Muscle layer of duodenum (tissue), 2 donors: Measurements from ENCODE around the gene ARNT2.
A peak's percentile ranks its signal among the peaks of the same experiment; 100 is the strongest.

Experiments
- H3K27ac ChIP-seq: one replicate; pipeline ENCODE4 v1.7.0; 2013; ENCODE audit warnings: mild to moderate bottlenecking, low read length
- H3K27me3 ChIP-seq: one replicate; pipeline ENCODE4 v1.7.0; 2013; ENCODE audit warnings: low read depth, mild to moderate bottlenecking, control low read depth, low read length
- H3K36me3 ChIP-seq, 2 donors: one replicate each; pipeline ENCODE4 v1.7.0; 2013; ENCODE audit warnings: low read length in 2 of 2, control low read depth in 1 of 2, mild to moderate bottlenecking in 1 of 2; ENCODE audit not compliant: insufficient read depth in 2 of 2, control insufficient read depth in 1 of 2
- H3K4me1 ChIP-seq, 2 donors: one replicate each; pipeline ENCODE4 v1.7.0; 2013; ENCODE audit warnings: low read length in 2 of 2, mild to moderate bottlenecking in 2 of 2, control low read depth in 1 of 2, moderate library complexity in 1 of 2; ENCODE audit not compliant: insufficient read depth in 2 of 2, control insufficient read depth in 1 of 2
- H3K4me3 ChIP-seq, 2 donors: one replicate each; pipeline ENCODE4 v1.7.0; 2013; ENCODE audit warnings: low read length in 2 of 2, low read depth in 1 of 2, mild to moderate bottlenecking in 1 of 2
- H3K9me3 ChIP-seq, 2 donors: one replicate each; pipeline ENCODE4 v1.7.0; 2013; ENCODE audit warnings: low read length in 2 of 2, control low read depth in 1 of 2, mild to moderate bottlenecking in 1 of 2; ENCODE audit not compliant: control insufficient read depth in 1 of 2
- donor health status: healthy.

ARNT2 gene

DNA sequence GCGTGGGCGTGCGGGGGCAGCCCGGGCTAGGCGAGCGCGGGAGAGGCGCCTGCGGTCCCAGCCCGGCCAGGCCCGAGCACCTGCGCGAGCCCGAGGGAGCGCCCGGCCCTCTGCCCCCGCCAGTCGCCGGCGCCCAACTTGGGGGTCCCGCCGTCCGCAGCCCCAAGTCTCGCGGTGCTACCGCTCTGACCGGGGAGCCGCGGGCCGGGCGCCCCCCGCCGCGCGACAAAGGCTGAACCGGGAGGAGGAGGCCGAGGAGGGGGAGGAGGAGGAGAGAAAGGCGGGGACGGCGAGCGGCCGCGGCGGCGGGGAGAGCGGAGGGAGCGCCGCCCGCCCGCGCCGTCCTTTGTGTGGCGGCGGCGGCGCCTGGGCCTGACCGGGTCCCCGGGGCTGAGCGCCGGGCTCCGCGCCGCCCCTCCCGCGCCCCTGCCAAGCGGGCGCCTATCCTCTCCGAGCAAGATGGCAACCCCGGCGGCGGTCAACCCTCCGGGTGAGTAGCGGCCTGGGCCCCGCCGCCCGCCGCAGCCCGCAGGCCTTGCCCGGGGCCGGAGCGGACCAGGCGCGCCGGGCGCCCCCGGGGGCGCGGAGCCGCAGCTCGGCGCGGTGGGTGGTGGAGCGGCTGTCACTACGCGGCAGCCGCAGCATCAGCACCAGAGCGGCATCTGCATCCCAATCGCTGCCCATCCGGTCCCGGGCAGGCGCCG is at the start of gene ARNT2:
TSS of gene ARNT2 (plus strand) at position 326 of the 704 bp plus-strand sequence. CDS start at position 460, 134 bp downstream.
- peaks cover 8% of the 10 kb centered on the region for H3K27me3 ChIP-seq
- no peaks in the 10 kb centered on the region for H3K9me3 ChIP-seq
- H3K36me3 ChIP-seq: no peaks in the 10 kb centered on the region
- peak within 1 kb of the TSS; percentile 48 to 66 for H3K4me3 ChIP-seq
- peaks cover 0 to 12% of the 10 kb centered on the region in 2 donors for H3K4me1 ChIP-seq
- H3K27ac ChIP-seq: no peak within 1 kb of the TSS

DNA sequence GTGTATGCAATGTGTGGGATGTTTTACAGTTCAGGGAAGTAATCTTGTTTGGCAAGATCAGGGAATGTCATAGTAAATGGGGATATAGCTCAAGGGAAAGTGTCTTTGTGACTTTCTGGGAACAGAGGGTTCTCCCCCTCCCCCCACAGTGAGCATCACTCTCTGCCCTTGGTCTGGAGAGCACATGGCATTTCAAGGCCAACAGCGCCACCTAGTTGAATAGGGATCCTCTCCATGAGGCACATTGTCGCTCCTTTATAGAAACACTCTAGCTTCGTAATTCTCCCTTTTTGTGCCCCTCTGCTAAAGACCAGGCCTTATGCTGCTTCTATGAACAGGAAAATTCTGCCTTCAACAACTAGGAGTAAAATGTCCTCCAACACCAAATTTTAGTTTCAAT is 37.1 kb upstream of the ARNT2 start:
- peaks cover 17 to 26% of the 10 kb centered on the region in 2 donors for H3K9me3 ChIP-seq
- H3K36me3 ChIP-seq: no peaks in the 10 kb centered on the region
- no peak overlapping the region for H3K4me3 ChIP-seq
- H3K27me3 ChIP-seq: no peaks in the 10 kb centered on the region
- H3K27ac ChIP-seq: no peak overlapping the region
- no peaks in the 10 kb centered on the region for H3K4me1 ChIP-seq

DNA sequence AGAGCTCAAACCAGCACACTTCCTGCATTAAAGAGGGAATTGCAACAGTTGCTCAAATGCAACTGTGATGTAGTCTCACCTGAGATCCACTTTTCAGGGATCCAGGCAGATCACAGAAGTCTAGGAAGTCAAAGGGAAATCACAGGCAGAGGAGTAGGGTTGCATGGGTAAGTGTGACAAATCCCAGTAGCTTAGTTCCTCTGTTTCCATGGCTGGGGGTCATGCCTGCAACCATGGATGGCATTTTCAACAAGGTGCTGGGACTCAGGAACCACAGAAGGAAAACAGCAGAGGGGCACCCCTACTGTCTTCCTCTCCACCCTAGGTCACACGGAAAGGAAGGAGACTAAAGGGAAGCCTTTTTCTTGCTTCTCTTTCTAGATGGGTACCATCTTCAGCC is 36.5 kb upstream of the ARNT2 start:
- peaks cover 17 to 26% of the 10 kb centered on the region in 2 donors for H3K9me3 ChIP-seq
- no peaks in the 10 kb centered on the region for H3K36me3 ChIP-seq
- H3K4me3 ChIP-seq: peak overlapping the region in 1 of 2 donors; percentile 46
- no peak overlapping the region for H3K27ac ChIP-seq
- no peaks in the 10 kb centered on the region for H3K27me3 ChIP-seq
- no peaks in the 10 kb centered on the region for H3K4me1 ChIP-seq

DNA sequence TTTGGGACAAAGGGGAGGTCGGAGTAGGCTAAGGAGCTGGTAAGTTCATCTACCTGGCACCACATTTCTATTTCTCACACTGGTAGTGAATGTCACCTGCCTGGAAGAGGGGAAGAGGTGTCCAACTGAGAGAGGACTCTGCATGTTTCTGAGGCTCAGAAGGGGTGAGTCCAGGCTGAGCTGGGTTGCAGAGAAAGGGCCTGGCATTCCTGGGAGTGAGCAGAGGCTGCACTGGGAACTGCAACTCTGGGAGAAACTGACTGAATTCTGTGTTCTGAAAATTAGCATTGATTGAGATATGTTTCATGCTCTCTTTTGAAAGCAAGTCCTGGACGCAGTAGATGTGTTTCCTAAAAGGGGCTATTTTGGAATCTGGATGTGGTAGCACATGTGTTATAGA is 32.3 kb upstream of the ARNT2 start:
- Histone ChIP-seq H3K27me3 (no peaks in the 10 kb centered on the region), H3K27ac (no peak overlapping the region), H3K36me3 (no peaks in the 10 kb centered on the region), H3K4me1 (no peaks in the 10 kb centered on the region), H3K9me3 (peaks cover 14 to 21% of the 10 kb centered on the region in 2 donors), H3K4me3 (no peak overlapping the region)

DNA sequence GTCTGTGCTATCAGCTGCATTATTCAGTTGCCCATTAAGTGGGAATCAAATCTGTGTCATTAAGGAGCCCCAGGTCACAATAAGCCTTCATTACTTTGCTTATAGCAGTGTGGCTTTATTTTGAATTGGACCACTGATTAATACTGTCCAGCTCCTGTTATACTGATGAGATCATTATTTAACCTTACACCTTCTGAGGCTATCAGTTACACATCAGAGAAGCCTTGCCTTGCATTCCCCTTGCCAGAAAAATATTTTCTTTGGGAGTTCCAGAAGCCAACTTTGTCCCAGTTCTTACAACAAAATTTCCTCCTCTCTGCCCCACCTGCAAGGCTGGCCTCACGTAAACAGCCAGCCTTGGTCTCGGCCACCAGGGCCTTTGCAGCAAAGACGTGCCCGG is 29.7 kb upstream of the ARNT2 start:
- Histone ChIP-seq H3K4me3 (no peak overlapping the region), H3K27me3 (no peaks in the 10 kb centered on the region), H3K9me3 (no peaks in the 10 kb centered on the region), H3K27ac (no peak overlapping the region), H3K4me1 (no peaks in the 10 kb centered on the region), H3K36me3 (no peaks in the 10 kb centered on the region)

DNA sequence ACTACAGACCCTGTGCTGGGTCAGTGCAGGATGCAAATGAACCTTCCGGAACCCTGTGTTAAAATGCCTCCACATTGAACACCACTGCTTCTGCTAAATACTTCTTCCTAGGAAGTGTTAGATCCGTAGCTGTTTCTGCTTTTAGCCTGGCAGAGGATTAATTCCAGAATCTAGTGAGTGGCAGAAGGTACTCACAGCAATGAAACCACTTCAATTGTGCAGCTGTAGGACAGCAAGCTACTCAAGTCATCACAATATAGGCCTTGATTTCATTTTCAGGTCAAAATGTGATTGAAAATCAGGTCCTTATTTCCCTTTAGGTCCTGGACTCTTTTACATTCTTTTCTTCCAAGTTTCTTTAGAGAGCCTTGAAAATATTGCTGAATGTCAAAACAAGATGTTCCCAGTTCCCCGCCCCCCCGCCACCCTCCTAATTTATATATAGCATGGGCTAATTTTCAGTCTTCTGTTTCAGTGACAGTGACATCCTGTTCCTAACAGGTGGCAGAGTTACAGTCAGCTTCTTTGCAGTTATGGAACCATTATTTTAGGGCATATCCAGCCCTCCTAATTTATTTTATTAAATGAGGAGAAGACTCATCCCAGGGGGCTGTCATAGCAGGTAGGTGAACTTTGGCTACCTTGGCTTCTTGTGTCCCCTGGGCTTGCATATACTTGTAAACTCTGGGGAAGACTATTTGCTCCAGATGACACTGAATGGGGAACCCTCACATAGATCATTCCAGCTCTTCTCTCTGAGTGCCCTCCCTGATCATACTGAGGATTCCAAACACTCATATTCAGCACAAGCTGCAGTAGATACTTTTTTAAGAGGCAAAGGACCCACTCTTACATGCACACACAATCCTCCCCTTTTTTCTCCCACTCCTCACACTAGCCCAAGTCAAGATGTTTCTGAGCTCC is 28.0 kb upstream of the ARNT2 start:
- no peak overlapping the region for H3K27ac ChIP-seq
- no peaks in the 10 kb centered on the region for H3K4me1 ChIP-seq
- H3K4me3 ChIP-seq: no peak overlapping the region
- no peaks in the 10 kb centered on the region for H3K9me3 ChIP-seq
- no peaks in the 10 kb centered on the region for H3K36me3 ChIP-seq
- no peaks in the 10 kb centered on the region for H3K27me3 ChIP-seq

- Histone ChIP-seq H3K4me3 (no peak overlapping the region), H3K9me3 (no peaks in the 10 kb centered on the region), H3K27ac (no peak overlapping the region), H3K36me3 (no peaks in the 10 kb centered on the region), H3K4me1 (no peaks in the 10 kb centered on the region), H3K27me3 (no peaks in the 10 kb centered on the region)
Observed at GRCh38 chr15:80379693-80380092, 24.5 kb upstream of the ARNT2 start.

- Histone ChIP-seq H3K4me3 (no peak overlapping the region), H3K9me3 (no peaks in the 10 kb centered on the region), H3K27me3 (no peaks in the 10 kb centered on the region), H3K27ac (no peak overlapping the region), H3K36me3 (no peaks in the 10 kb centered on the region), H3K4me1 (no peaks in the 10 kb centered on the region)
Observed at GRCh38 chr15:80380154-80380553, 24.0 kb upstream of the ARNT2 start.

GRCh38 chr15:80382285-80382684 is 21.9 kb upstream of the ARNT2 start:
- H3K9me3 ChIP-seq: no peaks in the 10 kb centered on the region
- H3K27me3 ChIP-seq: no peaks in the 10 kb centered on the region
- H3K27ac ChIP-seq: no peak overlapping the region
- H3K4me3 ChIP-seq: no peak overlapping the region
- H3K36me3 ChIP-seq: no peaks in the 10 kb centered on the region
- H3K4me1 ChIP-seq: no peaks in the 10 kb centered on the region

DNA sequence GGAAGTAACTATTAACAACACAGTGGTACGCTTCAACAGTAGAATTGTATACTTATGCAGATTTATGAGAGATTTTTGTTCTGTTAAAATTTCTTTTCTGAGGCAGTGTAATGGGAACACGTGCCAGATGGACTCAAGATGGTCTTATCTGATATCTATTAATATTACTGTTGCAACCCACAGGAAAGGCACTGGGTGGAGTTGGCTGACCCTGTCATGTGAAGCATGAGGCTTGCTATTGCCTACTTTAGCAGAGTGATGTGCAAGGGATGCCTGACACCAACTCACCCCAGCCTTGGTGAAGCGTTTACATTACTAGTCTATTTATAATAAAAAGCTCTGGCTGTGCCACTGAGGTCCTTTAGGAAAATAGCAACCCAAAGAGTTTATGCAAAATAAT is 19.8 kb upstream of the ARNT2 start:
- no peaks in the 10 kb centered on the region for H3K27me3 ChIP-seq
- H3K9me3 ChIP-seq: no peaks in the 10 kb centered on the region
- no peaks in the 10 kb centered on the region for H3K36me3 ChIP-seq
- H3K4me3 ChIP-seq: no peak overlapping the region
- H3K4me1 ChIP-seq: no peaks in the 10 kb centered on the region
- no peak overlapping the region for H3K27ac ChIP-seq

DNA sequence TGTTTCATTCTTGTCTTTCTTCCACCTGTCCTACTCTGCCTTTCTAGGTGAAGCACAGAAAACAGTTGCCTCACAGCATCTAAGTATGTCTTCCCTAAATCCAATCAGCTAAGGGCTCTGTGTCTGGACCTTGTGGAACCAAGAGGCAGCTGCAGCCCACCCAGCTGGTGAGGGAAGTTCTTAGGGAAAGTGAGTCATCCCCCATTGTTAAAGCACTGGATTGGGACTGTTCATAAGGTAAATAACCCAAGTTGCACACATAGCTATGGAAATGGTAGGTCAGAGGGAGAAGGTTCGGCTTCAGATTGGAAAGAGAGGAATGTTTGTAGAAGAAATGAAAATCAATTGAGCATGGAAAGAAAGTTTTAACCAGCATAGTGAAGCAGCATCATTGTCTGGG is 18.0 kb upstream of the ARNT2 start:
- Histone ChIP-seq H3K36me3 (no peaks in the 10 kb centered on the region), H3K4me1 (no peaks in the 10 kb centered on the region), H3K9me3 (no peaks in the 10 kb centered on the region), H3K27ac (no peak overlapping the region), H3K4me3 (no peak overlapping the region), H3K27me3 (no peaks in the 10 kb centered on the region)
